Caco-2 (cell line): ENCODE results near the gene RNF166. TPM values are rescaled to one million over a fixed set of nuclear protein-coding genes. Genes with fewer than 3 reads are reported as not detected.

Source experiments
- BruUV-seq: library from RNA; stranded (reverse); fragments of 400-500 nt; replicated peaks from 2 replicates; lab custom pipeline; 2021; lab: Mats Ljungman, UMichigan
- CTCF ChIA-PET: fragments of 300-600 bp; sonication (Branson Sonifier 250); formaldehyde crosslinking; loops from one replicate; lab custom pipeline; 2022; ENCODE audit warnings: antibody characterized with exemption; lab: Charles Lee
- POLR2A ChIA-PET: fragments of 300-600 bp; sonication (Branson Sonifier 250); formaldehyde crosslinking; loops from one replicate; lab custom pipeline; 2022; ENCODE audit warnings: antibody characterized with exemption; lab: Charles Lee
- DNase-seq, 2 experiments: peaks; one replicate each; pipeline versions ENCODE4 v3.0.0 to v3.0.0-alpha.2; 2020 to 2022
- H3K27me3 ChIP-seq: replicated peaks from 2 replicates; pipeline ENCODE4 v1.6.0; 2011; ENCODE audit warnings: low read length; ENCODE audit not compliant: control insufficient read depth, insufficient read depth
- H3K36me3 ChIP-seq: 2 replicates; pipeline ENCODE4 v1.5.1; 2011; ENCODE audit warnings: low read length; ENCODE audit not compliant: control insufficient read depth, insufficient read depth
- H3K4me1 ChIP-seq: fragments of 250-450 bp; sonication (Bioruptor Pico); 2 replicates; pipeline ENCODE4 v1.5.1; 2020; ENCODE audit warnings: mild to moderate bottlenecking
- H3K4me3 ChIP-seq: 2 replicates; pipeline ENCODE4 v1.5.1; 2011; ENCODE audit warnings: low read depth, mild to moderate bottlenecking, control low read depth, low read length
- H3K9me3 ChIP-seq: fragments of 250-450 bp; sonication (Bioruptor Pico); 2 replicates; pipeline ENCODE4 v1.5.1; 2020; ENCODE audit warnings: mild to moderate bottlenecking, moderate library complexity
- H3K27ac Mint-ChIP-seq: one replicate; pipeline ENCODE4 v1.8.0; 2022; ENCODE audit warnings: mixed read lengths; ENCODE audit not compliant: unreplicated experiment
- H3K27me3 Mint-ChIP-seq: one replicate; pipeline ENCODE4 v1.8.0; 2022; ENCODE audit warnings: mixed read lengths; ENCODE audit not compliant: insufficient read depth, unreplicated experiment
- H3K36me3 Mint-ChIP-seq: one replicate; pipeline ENCODE4 v1.8.0; 2022; ENCODE audit warnings: mild to moderate bottlenecking, mixed read lengths; ENCODE audit not compliant: insufficient read depth, unreplicated experiment
- H3K4me1 Mint-ChIP-seq: one replicate; pipeline ENCODE4 v1.8.0; 2022; ENCODE audit warnings: low read depth, mixed read lengths; ENCODE audit not compliant: unreplicated experiment
- H3K4me3 Mint-ChIP-seq: one replicate; pipeline ENCODE4 v1.8.0; 2022; ENCODE audit warnings: mild to moderate bottlenecking, moderate library complexity, mixed read lengths; ENCODE audit not compliant: unreplicated experiment
- H3K9me3 Mint-ChIP-seq: one replicate; pipeline ENCODE4 v1.8.0; 2022; ENCODE audit warnings: mixed read lengths; ENCODE audit not compliant: unreplicated experiment
- intact Hi-C: fragments of 100-400 bp; cut with micrococcal nuclease; formaldehyde crosslinking; loops from one replicate; pipeline ENCODE4 v1.10.0; 2022; ENCODE audit not compliant: unreplicated experiment
- total RNA-seq: library from RNA; stranded (reverse); gene quantifications from 2 replicates; pipeline ENCODE4 v1.2.3, GENCODE V29; 2022
- TF ChIP-seq, protein P1 (sequence below), 2 experiments: fragments of 200-600 bp in 1 of 2; IDR thresholded peaks; 1 replicate in 1 of 2; 2 replicates in 1 of 2; pipeline versions ENCODE4 v1.5.1 to v1.8.0; 2011 to 2022; ENCODE audit warnings: antibody characterized with exemption in 1 of 2, control low read depth in 1 of 2, inconsistent platforms in 1 of 2, low read depth in 1 of 2, low read length in 1 of 2, mild to moderate bottlenecking in 1 of 2, moderate library complexity in 1 of 2; ENCODE audit not compliant: insufficient read depth in 1 of 2, severe bottlenecking in 1 of 2, unreplicated experiment in 1 of 2

Gene RNF166
- total RNA-seq, 1 experiment from 2014 or later = 37.3 TPM

DNA sequence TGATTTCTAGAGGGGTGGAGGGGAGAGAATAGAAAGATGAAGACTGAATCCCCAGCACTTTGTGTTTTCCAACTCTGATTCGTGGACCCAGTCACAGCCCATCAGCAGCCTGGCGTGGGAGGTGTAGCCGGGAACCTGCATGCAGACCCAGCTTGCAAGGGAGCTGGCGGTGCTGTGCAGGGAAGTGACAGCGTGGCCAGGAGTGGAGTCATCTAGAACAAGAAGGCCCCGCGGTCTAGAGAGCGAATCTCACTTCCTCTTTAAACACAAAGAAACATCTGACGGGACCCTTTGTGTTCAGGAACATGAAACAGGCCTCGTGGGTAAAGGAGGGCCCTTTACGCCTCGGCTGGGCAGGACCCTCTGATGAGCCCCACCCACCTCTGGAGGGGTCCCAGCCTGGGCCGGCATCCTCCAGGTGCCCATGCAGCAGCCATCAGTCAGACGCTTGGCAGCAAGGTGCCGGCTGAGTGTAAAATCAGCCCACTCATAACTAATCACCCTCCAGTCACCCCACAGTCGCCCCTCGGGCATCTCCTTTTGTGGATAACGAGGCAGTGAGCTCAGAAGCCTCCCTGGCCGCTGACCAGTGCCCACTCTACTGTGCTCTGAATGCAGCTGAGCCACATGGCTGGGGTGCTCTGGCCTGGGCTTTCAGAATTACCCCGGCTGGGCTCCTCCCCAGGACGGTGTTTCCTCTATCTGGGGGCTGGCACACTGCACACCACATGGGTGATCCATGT, 24.3 kb downstream of the RNF166 start:
- TF ChIP-seq, protein P1, sequence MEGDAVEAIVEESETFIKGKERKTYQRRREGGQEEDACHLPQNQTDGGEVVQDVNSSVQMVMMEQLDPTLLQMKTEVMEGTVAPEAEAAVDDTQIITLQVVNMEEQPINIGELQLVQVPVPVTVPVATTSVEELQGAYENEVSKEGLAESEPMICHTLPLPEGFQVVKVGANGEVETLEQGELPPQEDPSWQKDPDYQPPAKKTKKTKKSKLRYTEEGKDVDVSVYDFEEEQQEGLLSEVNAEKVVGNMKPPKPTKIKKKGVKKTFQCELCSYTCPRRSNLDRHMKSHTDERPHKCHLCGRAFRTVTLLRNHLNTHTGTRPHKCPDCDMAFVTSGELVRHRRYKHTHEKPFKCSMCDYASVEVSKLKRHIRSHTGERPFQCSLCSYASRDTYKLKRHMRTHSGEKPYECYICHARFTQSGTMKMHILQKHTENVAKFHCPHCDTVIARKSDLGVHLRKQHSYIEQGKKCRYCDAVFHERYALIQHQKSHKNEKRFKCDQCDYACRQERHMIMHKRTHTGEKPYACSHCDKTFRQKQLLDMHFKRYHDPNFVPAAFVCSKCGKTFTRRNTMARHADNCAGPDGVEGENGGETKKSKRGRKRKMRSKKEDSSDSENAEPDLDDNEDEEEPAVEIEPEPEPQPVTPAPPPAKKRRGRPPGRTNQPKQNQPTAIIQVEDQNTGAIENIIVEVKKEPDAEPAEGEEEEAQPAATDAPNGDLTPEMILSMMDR (IDR thresholded peaks at IDR 0.05; ENCODE audit: insufficient read depth in 1 of 2, low read depth in 1 of 2, low read length in 1 of 2, severe bottlenecking in 1 of 2, unreplicated experiment in 1 of 2) = no peak
- H3K9me3 ChIP-seq = no peaks in the 10 kb centered on the region
- POLR2A ChIA-PET = no interaction called here

DNA sequence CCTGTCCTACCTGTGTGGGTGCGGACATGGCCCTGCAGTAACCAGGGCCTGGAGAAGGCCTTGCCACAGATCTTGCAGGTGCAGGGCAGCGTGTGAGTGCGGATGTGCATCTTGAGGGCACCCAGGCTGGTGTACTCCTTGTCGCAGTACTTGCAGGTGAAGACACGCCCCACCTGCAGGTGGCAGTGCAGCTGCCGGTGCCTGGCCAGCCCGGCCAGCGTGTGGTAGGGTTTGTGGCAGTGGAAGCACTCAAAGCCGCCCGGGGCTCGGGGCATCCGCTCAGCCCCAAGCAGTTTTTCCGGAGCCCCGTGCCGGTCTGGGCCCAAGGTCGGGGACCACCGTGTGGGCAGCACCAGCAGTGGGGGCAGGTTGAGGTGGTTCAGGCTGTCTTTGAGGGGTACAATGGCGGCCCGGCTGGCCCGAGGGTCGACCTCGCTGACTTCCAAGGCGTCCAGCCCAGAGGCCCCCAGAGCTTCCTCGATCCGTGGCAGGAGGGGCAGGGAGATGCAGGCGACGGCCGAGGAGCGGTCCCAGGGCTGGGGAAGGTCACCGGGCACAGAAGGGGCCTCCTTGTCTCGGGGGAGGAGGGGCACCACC, 25.0 kb downstream of the RNF166 start:
- no peaks in the 10 kb centered on the region for H3K9me3 ChIP-seq
- DNase-seq = peak in 1 of 2 experiments; percentile 63
- Mint-ChIP-seq H3K9me3 (no peaks in the 10 kb centered on the region), H3K27me3 (no peaks in the 10 kb centered on the region), H3K27ac (no peak overlapping the region), H3K36me3 (peaks cover 11% of the 10 kb centered on the region), H3K4me1 (no peaks in the 10 kb centered on the region), H3K4me3 (no peak overlapping the region)
- ChIA-PET POLR2A (no interaction called here), CTCF (interaction anchor here (0.7 kb wide), 1 partner anchor 976 kb away, joined by 4 read pairs; no protein-coding TSS in a partner anchor)
- no peaks in the 10 kb centered on the region for H3K27me3 ChIP-seq
- TF ChIP-seq, protein P1 (IDR thresholded peaks at IDR 0.05; ENCODE audit: insufficient read depth in 1 of 2, low read depth in 1 of 2, low read length in 1 of 2, severe bottlenecking in 1 of 2, unreplicated experiment in 1 of 2) = peak; percentile 59 to 75
- intact Hi-C loops = no loop called here
- H3K36me3 ChIP-seq = no peaks in the 10 kb centered on the region
- BruUV-seq = no TSS peak
- H3K4me3 ChIP-seq = no peak overlapping the region
- 0 out of 2 replicates have a peak, but pooled peaks cover 4% of the 10 kb centered on the region for H3K4me1 ChIP-seq

More for the DNA sequence above, 24.3 kb downstream of the RNF166 start:
- Histone ChIP-seq H3K4me3 (no peak overlapping the region), H3K27me3 (no peaks in the 10 kb centered on the region), H3K36me3 (no peaks in the 10 kb centered on the region), H3K4me1 (peaks cover 7% of the 10 kb centered on the region)
- CTCF ChIA-PET = interaction anchor here (0.9 kb wide), 1 partner anchor 10 kb away, joined by 3 read pairs; no protein-coding TSS in a partner anchor
- H3K4me1 Mint-ChIP-seq = no peaks in the 10 kb centered on the region
- BruUV-seq = no TSS peak
- no peaks in the 10 kb centered on the region for H3K9me3 Mint-ChIP-seq
- intact Hi-C loops = no loop called here
- no peaks in the 10 kb centered on the region for H3K27me3 Mint-ChIP-seq
- H3K36me3 Mint-ChIP-seq = peaks cover 13% of the 10 kb centered on the region
- H3K4me3 Mint-ChIP-seq = no peak overlapping the region
- DNase-seq = no peak
- no peak overlapping the region for H3K27ac Mint-ChIP-seq

DNA sequence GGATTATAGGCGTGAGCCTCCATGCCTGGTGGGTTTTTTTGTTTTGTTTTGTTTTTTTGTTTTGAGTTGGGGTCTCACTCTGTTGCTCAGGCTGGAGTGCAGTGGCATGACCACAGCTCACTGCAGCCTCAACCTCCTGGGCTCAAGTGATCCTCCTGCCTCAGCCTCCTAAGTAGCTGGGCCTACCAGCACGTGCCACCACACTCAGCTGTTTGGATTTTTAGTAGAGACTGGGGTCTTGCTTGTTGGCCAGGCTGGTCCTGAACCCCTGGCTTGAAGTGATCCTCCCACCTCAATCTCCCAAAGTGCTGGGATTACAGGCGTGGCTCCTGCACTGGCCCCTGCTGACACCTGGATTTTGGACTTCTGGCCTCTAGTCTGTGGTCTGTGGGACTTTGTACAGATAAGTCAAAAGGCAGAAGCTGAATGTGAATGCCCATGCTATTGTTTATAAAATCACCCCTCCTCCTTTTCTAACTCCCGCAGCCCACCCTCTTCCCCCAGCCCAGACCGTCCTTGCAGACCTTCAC, 25.6 kb downstream of the RNF166 start:
- no peaks in the 10 kb centered on the region for H3K27me3 Mint-ChIP-seq
- TF ChIP-seq, protein P1 (IDR thresholded peaks at IDR 0.05; ENCODE audit: insufficient read depth in 1 of 2, low read depth in 1 of 2, low read length in 1 of 2, severe bottlenecking in 1 of 2, unreplicated experiment in 1 of 2) = no peak
- no peak overlapping the region for H3K27ac Mint-ChIP-seq
- no peak for DNase-seq
- 0 out of 2 replicates have a peak, but pooled peaks cover 4% of the 10 kb centered on the region for H3K4me1 ChIP-seq
- H3K4me3 ChIP-seq = no peak overlapping the region
- no TSS peak for BruUV-seq
- H3K9me3 Mint-ChIP-seq = no peaks in the 10 kb centered on the region
- intact Hi-C loops = no loop called here
- H3K4me3 Mint-ChIP-seq = no peak overlapping the region
- CTCF ChIA-PET = interaction anchor here (0.7 kb wide), 2 partner anchors 182 to 976 kb away, joined by 4 to 6 read pairs; no protein-coding TSS in a partner anchor
- H3K36me3 Mint-ChIP-seq = peaks cover 8% of the 10 kb centered on the region
- no peaks in the 10 kb centered on the region for H3K27me3 ChIP-seq
- no peaks in the 10 kb centered on the region for H3K9me3 ChIP-seq
- H3K36me3 ChIP-seq = no peaks in the 10 kb centered on the region
- no peaks in the 10 kb centered on the region for H3K4me1 Mint-ChIP-seq
- POLR2A ChIA-PET = interaction anchor here (0.6 kb wide), 1 partner anchor 41 kb away, joined by 3 read pairs; no protein-coding TSS in a partner anchor
